GM21528 (cell line): ENCODE measurements around the gene DDAH2.

ENCODE experiments used
- ATAC-seq: cut with Tn5 transposase; IDR thresholded peaks from one replicate; pipeline ENCODE4 v1.9.1; 2021; ENCODE audit warnings: mild to moderate bottlenecking, moderate library complexity; ENCODE audit not compliant: unreplicated experiment, low FRiP score

Gene DDAH2

GRCh38 chr6:31691564-31692108 lies 37.5 kb downstream of the DDAH2 start:
- ATAC-seq: no peak

- ATAC-seq: no peak
Measured at GRCh38 chr6:31691078-31691463, 38.0 kb downstream of the DDAH2 start.

GRCh38 chr6:31690231-31691077 lies 38.6 kb downstream of the DDAH2 start:
- no peak for ATAC-seq

- no peak for ATAC-seq
Measured at GRCh38 chr6:31689249-31690110, 39.6 kb downstream of the DDAH2 start.

GRCh38 chr6:31687860-31688693 lies 41.0 kb downstream of the DDAH2 start:
- ATAC-seq: no peak

GRCh38 chr6:31687321-31687720 lies 41.8 kb downstream of the DDAH2 start:
- no peak for ATAC-seq

- ATAC-seq: no peak
Measured at GRCh38 chr6:31686483-31686882, 42.6 kb downstream of the DDAH2 start.

- no peak for ATAC-seq
Measured at GRCh38 chr6:31683591-31683990, 45.5 kb downstream of the DDAH2 start.

- no peak for ATAC-seq
Measured at GRCh38 chr6:31681135-31681671, 47.9 kb downstream of the DDAH2 start.

- ATAC-seq: no peak
Measured at GRCh38 chr6:31680226-31681134, 48.6 kb downstream of the DDAH2 start, which contains the start of gene LY6G5C. Gene LY6G5C, minus strand, starts transcription at chr6:31681067. Its CDS starts 694 bp downstream, at chr6:31680373.

- no peak for ATAC-seq
Measured at GRCh38 chr6:31677955-31678354, 51.1 kb downstream of the DDAH2 start.
